Left ventricle myocardium inferior (tissue), 1 donor: ENCODE data around the gene SLC39A11. TPM values are rescaled to one million over a fixed set of nuclear protein-coding genes. Genes with fewer than 3 reads are reported as not detected.

Source experiments
- DNase-seq: peaks from one replicate; pipeline ENCODE4 v3.0.0-alpha.2; 2020
- H3K27ac ChIP-seq: fragments of 200-600 bp; replicated peaks from 2 replicates; pipeline ENCODE4 v1.8.0; 2021
- H3K27me3 ChIP-seq: fragments of 200-600 bp; 2 replicates; pipeline ENCODE4 v1.8.0; 2021; ENCODE audit warnings: low read depth
- H3K36me3 ChIP-seq: fragments of 200-600 bp; 2 replicates; pipeline ENCODE4 v1.8.0; 2021
- H3K4me1 ChIP-seq: fragments of 200-600 bp; 2 replicates; pipeline ENCODE4 v1.8.0; 2021
- H3K4me3 ChIP-seq: fragments of 200-600 bp; 2 replicates; pipeline ENCODE4 v1.8.0; 2021; ENCODE audit warnings: mild to moderate bottlenecking, moderate library complexity
- H3K9me3 ChIP-seq: fragments of 200-600 bp; replicated peaks from 2 replicates; pipeline ENCODE4 v1.8.0; 2021
- intact Hi-C: fragments of 100-400 bp; cut with micrococcal nuclease; formaldehyde crosslinking; loops from one replicate; pipeline ENCODE4 v1.11.0; 2022
- total RNA-seq: library from RNA; stranded (reverse); fragmentation: NEBNext Ultra II Directional; extraction: Animal tissue kit (Norgen Biotek cat#: 25700); gene quantifications from one replicate; pipeline ENCODE4 v1.2.1, GENCODE V29; 2021
- TF ChIP-seq, protein P1 (sequence below): fragments of 200-600 bp; IDR thresholded peaks from 2 replicates; pipeline ENCODE4 v1.8.0; 2021; ENCODE audit warnings: antibody characterized with exemption, mild to moderate bottlenecking, borderline replicate concordance
- donor health status: DM: no; HTN: yes; CAD: no; lungs with severe emphysema.

SLC39A11 gene
- total RNA-seq, 1 donor from 2014 or later, result 6.4 TPM

DNA sequence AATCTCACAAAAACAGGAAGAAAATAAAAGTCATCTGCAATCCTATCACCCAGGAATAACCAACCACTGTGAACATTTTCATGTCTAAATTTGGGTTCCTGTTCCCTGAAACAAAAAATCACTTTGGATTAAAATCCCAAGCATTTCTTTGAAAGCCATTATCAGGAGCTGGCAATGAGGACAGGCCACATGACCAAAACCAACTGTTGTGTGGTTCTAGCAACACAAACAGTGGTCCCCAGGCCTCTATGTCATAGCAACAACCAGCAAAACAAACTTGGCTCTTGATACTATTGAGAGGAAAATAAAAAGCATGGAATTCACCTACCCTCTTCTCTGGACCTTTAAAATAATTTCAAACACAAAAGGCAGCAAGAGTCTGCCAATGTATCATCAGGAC, 252.5 kb downstream of the SLC39A11 start:
- Histone ChIP-seq H3K27me3 (no peaks in the 10 kb centered on the region), H3K36me3 (peaks cover 14% of the 10 kb centered on the region), H3K4me1 (no peaks in the 10 kb centered on the region), H3K9me3 (peaks cover 17% of the 10 kb centered on the region), H3K4me3 (no peak overlapping the region), H3K27ac (no peak overlapping the region)
- DNase-seq, result no peak
- intact Hi-C loops, result no loop called here
- TF ChIP-seq, protein P1, sequence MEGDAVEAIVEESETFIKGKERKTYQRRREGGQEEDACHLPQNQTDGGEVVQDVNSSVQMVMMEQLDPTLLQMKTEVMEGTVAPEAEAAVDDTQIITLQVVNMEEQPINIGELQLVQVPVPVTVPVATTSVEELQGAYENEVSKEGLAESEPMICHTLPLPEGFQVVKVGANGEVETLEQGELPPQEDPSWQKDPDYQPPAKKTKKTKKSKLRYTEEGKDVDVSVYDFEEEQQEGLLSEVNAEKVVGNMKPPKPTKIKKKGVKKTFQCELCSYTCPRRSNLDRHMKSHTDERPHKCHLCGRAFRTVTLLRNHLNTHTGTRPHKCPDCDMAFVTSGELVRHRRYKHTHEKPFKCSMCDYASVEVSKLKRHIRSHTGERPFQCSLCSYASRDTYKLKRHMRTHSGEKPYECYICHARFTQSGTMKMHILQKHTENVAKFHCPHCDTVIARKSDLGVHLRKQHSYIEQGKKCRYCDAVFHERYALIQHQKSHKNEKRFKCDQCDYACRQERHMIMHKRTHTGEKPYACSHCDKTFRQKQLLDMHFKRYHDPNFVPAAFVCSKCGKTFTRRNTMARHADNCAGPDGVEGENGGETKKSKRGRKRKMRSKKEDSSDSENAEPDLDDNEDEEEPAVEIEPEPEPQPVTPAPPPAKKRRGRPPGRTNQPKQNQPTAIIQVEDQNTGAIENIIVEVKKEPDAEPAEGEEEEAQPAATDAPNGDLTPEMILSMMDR, result no peak

DNA sequence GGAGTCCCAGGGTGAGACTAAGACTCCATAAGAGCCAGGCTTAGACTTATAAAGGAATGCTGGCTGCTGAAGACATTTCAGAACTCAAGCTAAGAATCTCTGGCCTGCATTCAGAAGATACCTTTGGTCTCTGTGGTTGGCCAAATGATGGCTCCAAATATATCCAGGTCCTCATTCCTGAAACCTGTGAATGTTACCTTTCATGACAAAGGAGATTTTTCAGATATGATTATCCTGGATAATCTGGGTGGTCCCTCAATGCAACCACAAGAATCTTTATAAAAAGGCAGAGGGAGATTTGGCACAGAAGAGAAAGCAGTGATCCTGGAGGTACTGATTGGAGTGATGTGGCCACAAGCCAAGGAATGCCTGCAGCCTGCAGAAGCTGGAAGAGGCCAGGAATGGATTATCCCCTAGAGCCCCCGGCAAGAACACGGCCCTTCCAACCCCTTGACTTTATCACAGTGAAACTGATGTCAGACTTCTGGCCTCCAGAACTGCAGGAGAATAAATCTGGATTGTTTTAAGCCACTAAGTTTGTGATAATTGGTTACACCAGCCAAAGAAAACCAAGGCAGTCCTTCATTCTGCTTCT, 253.3 kb downstream of the SLC39A11 start:
- intact Hi-C loops, result no loop called here
- DNase-seq, result no peak
- Histone ChIP-seq H3K27ac (no peak overlapping the region), H3K9me3 (peaks cover 17% of the 10 kb centered on the region), H3K36me3 (peaks cover 14% of the 10 kb centered on the region), H3K4me1 (no peaks in the 10 kb centered on the region), H3K4me3 (no peak overlapping the region), H3K27me3 (no peaks in the 10 kb centered on the region)
- TF ChIP-seq, protein P1, result no peak

DNA sequence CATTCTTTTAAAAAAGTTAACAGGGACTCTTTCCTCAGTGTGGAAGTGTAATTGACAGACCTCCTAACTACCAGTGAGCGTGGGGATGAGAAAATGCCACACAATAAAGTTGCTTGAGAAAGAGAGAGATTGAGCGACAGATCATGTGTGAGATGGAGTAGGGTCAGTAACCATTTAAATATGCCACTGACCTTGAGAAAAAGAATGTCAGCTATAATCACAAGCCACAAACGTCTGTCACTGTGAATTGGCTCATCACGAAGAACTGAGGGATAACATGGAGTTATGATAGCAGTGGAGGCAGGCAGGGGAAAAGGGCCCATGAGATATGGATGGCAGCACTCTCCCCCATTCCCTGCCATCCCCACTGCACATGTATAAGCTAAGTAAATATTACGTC, 253.9 kb downstream of the SLC39A11 start:
- TF ChIP-seq, protein P1, result no peak
- H3K4me1 ChIP-seq, result no peaks in the 10 kb centered on the region
- no peak for DNase-seq
- intact Hi-C loops, result no loop called here
- H3K36me3 ChIP-seq, result peaks cover 14% of the 10 kb centered on the region
- H3K9me3 ChIP-seq, result peaks cover 17% of the 10 kb centered on the region
- H3K4me3 ChIP-seq, result no peak overlapping the region
- H3K27me3 ChIP-seq, result no peaks in the 10 kb centered on the region
- H3K27ac ChIP-seq, result no peak overlapping the region

DNA sequence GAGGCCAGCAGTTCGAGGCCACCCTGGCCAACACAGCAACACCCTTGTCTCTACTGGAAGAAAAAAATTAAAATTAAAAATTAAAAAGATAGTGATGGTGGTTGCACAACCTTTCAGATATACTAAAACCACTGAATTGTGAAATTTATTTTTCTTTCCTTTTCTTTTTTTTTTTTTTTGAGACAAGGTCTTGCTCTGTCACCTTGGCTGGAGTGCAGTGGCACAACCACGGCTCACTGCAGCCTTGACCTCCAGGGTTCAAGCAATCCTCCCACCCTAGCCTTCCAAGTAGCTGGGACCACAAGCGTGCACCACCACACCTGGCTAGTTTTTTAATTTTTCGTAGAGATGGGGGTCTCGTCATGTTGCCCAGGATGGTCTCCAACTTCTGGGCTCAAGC, 254.4 kb downstream of the SLC39A11 start:
- H3K27me3 ChIP-seq, result no peaks in the 10 kb centered on the region
- no peaks in the 10 kb centered on the region for H3K4me1 ChIP-seq
- TF ChIP-seq, protein P1, result no peak
- no peak overlapping the region for H3K27ac ChIP-seq
- DNase-seq, result no peak
- H3K4me3 ChIP-seq, result no peak overlapping the region
- peaks cover 14% of the 10 kb centered on the region for H3K36me3 ChIP-seq
- intact Hi-C loops, result no loop called here
- H3K9me3 ChIP-seq, result peaks cover 17% of the 10 kb centered on the region

DNA sequence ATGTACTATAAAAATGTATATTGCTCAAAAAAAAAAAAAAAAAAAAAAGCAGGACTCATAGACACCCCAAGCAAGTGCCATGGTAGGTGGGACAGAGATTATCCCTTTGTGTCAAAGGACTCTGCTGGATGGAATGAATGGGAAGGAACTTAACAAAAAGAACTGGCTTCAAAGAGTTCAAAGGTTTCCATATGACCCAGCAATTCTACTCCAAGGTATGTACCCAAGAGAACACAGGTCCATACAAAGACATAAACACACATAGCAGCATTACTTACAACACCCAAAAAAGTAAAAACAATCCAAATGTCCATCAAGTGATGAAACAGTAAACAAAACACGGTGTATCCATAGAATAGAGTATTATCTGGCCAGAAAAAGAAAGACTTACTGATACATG, 255.2 kb downstream of the SLC39A11 start:
- intact Hi-C loops, result no loop called here
- no peak for DNase-seq
- Histone ChIP-seq H3K27ac (no peak overlapping the region), H3K9me3 (peaks cover 17% of the 10 kb centered on the region), H3K27me3 (no peaks in the 10 kb centered on the region), H3K36me3 (peaks cover 14% of the 10 kb centered on the region), H3K4me3 (no peak overlapping the region), H3K4me1 (no peaks in the 10 kb centered on the region)
- TF ChIP-seq, protein P1, result no peak
